ENCODE measurements around the gene SRRM3.

DNA sequence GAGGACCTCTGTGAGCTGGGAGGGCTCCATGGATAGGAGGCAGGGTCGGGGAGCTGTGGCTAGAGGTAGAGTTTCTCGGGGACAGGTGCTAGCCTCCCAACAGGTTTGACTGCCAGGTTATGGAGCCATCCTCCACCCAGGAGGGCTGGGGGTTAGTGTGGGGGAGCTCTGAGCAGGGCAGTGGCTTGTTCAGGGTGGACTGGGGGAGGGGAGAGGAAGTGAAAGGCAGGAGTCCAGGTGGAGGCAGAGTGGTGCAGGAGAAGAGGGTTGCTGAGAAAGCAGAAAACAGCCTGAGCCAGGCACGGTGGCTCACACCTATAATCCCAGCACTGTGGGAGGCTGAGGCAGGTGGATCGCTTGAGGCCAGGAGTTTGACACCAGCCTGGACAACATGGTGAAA, 60.2 kb downstream of the SRRM3 start:
- TF ChIP-seq, protein P1, sequence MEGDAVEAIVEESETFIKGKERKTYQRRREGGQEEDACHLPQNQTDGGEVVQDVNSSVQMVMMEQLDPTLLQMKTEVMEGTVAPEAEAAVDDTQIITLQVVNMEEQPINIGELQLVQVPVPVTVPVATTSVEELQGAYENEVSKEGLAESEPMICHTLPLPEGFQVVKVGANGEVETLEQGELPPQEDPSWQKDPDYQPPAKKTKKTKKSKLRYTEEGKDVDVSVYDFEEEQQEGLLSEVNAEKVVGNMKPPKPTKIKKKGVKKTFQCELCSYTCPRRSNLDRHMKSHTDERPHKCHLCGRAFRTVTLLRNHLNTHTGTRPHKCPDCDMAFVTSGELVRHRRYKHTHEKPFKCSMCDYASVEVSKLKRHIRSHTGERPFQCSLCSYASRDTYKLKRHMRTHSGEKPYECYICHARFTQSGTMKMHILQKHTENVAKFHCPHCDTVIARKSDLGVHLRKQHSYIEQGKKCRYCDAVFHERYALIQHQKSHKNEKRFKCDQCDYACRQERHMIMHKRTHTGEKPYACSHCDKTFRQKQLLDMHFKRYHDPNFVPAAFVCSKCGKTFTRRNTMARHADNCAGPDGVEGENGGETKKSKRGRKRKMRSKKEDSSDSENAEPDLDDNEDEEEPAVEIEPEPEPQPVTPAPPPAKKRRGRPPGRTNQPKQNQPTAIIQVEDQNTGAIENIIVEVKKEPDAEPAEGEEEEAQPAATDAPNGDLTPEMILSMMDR (IDR thresholded peaks at IDR 0.05), result no peak
- TF ChIP-seq EZH2phosphoT487 (IDR thresholded peaks at IDR 0.05) (no peak), EZH2 (IDR thresholded peaks at IDR 0.05) (no peak)
